Activated naive CD4-positive, alpha-beta T cell treated with anti-CD3 and anti-CD28 coated beads, Interleukin-2, amount 10 ng/mL, durations not matched to agents 7 days and 5 days (primary cell): ENCODE data around the gene FOXP1.

Experiments used
- CTCF ChIA-PET: fragments of 350-600 bp; sonication (Branson Sonifier 250); formaldehyde crosslinking; loops from one replicate; lab custom pipeline; 2021; ENCODE audit warnings: antibody characterized with exemption; lab: Charles Lee
- DNase-seq: peaks from one replicate; pipeline ENCODE4 v3.0.0-alpha.2; 2020
- H3K27ac Mint-ChIP-seq: one replicate; pipeline ENCODE4 v1.8.0; 2021; ENCODE audit warnings: mild to moderate bottlenecking, moderate library complexity, mixed read lengths
- H3K27me3 Mint-ChIP-seq: one replicate; pipeline ENCODE4 v1.8.0; 2021; ENCODE audit warnings: mild to moderate bottlenecking, mixed read lengths
- H3K36me3 Mint-ChIP-seq: one replicate; pipeline ENCODE4 v1.8.0; 2021; ENCODE audit warnings: mixed read lengths
- H3K4me1 Mint-ChIP-seq: one replicate; pipeline ENCODE4 v1.8.0; 2021; ENCODE audit warnings: mixed read lengths
- H3K4me3 Mint-ChIP-seq: one replicate; pipeline ENCODE4 v1.8.0; 2021; ENCODE audit warnings: mild to moderate bottlenecking, moderate library complexity, mixed read lengths
- H3K9me3 Mint-ChIP-seq: one replicate; pipeline ENCODE4 v1.8.0; 2021; ENCODE audit warnings: mixed read lengths

The FOXP1 gene

GRCh38 chr3:71565976-71566375 is 17.6 kb downstream of the FOXP1 start:
- H3K9me3 Mint-ChIP-seq = no peaks in the 10 kb centered on the region
- H3K4me3 Mint-ChIP-seq = no peak overlapping the region
- no peak overlapping the region for H3K27ac Mint-ChIP-seq
- CTCF ChIA-PET = no interaction called here
- H3K36me3 Mint-ChIP-seq = no peaks in the 10 kb centered on the region
- H3K27me3 Mint-ChIP-seq = no peaks in the 10 kb centered on the region
- no peak for DNase-seq
- H3K4me1 Mint-ChIP-seq = peaks cover 18% of the 10 kb centered on the region

- peaks cover 1% of the 10 kb centered on the region for H3K36me3 Mint-ChIP-seq
- H3K4me1 Mint-ChIP-seq = peaks cover 18% of the 10 kb centered on the region
- H3K4me3 Mint-ChIP-seq = no peak overlapping the region
- no peaks in the 10 kb centered on the region for H3K9me3 Mint-ChIP-seq
- no peak for DNase-seq
- H3K27me3 Mint-ChIP-seq = no peaks in the 10 kb centered on the region
- no peak overlapping the region for H3K27ac Mint-ChIP-seq
- CTCF ChIA-PET = no interaction called here
These were observed 18.2 kb downstream of the FOXP1 start for GRCh38 chr3:71565316-71565715.

- peaks cover 1% of the 10 kb centered on the region for H3K36me3 Mint-ChIP-seq
- CTCF ChIA-PET = no interaction called here
- no peak overlapping the region for H3K4me3 Mint-ChIP-seq
- H3K9me3 Mint-ChIP-seq = no peaks in the 10 kb centered on the region
- no peak for DNase-seq
- peaks cover 18% of the 10 kb centered on the region for H3K4me1 Mint-ChIP-seq
- H3K27me3 Mint-ChIP-seq = no peaks in the 10 kb centered on the region
- H3K27ac Mint-ChIP-seq = no peak overlapping the region
These were observed 19.2 kb downstream of the FOXP1 start for GRCh38 chr3:71564361-71564760.

GRCh38 chr3:71563827-71564226 is 19.7 kb downstream of the FOXP1 start:
- H3K27me3 Mint-ChIP-seq = no peaks in the 10 kb centered on the region
- no peak overlapping the region for H3K27ac Mint-ChIP-seq
- H3K36me3 Mint-ChIP-seq = peaks cover 1% of the 10 kb centered on the region
- peaks cover 18% of the 10 kb centered on the region for H3K4me1 Mint-ChIP-seq
- no peaks in the 10 kb centered on the region for H3K9me3 Mint-ChIP-seq
- CTCF ChIA-PET = no interaction called here
- no peak for DNase-seq
- no peak overlapping the region for H3K4me3 Mint-ChIP-seq

GRCh38 chr3:71562938-71563337 is 20.6 kb downstream of the FOXP1 start:
- Mint-ChIP-seq H3K36me3 (peaks cover 1% of the 10 kb centered on the region), H3K27me3 (no peaks in the 10 kb centered on the region), H3K9me3 (no peaks in the 10 kb centered on the region), H3K27ac (no peak overlapping the region), H3K4me3 (no peak overlapping the region), H3K4me1 (peaks cover 13% of the 10 kb centered on the region)
- no peak for DNase-seq
- CTCF ChIA-PET = no interaction called here

GRCh38 chr3:71560665-71561064 is 22.9 kb downstream of the FOXP1 start:
- Mint-ChIP-seq H3K27ac (no peak overlapping the region), H3K4me3 (no peak overlapping the region), H3K4me1 (peaks cover 13% of the 10 kb centered on the region), H3K36me3 (peaks cover 1% of the 10 kb centered on the region), H3K9me3 (no peaks in the 10 kb centered on the region), H3K27me3 (no peaks in the 10 kb centered on the region)
- CTCF ChIA-PET = no interaction called here
- DNase-seq = no peak

- Mint-ChIP-seq H3K4me3 (no peak overlapping the region), H3K36me3 (peaks cover 1% of the 10 kb centered on the region), H3K27me3 (no peaks in the 10 kb centered on the region), H3K4me1 (peaks cover 13% of the 10 kb centered on the region), H3K27ac (no peak overlapping the region), H3K9me3 (no peaks in the 10 kb centered on the region)
- no peak for DNase-seq
- CTCF ChIA-PET = no interaction called here
These were observed 23.9 kb downstream of the FOXP1 start for GRCh38 chr3:71559578-71560162.

GRCh38 chr3:71559021-71559420 is 24.5 kb downstream of the FOXP1 start:
- Mint-ChIP-seq H3K4me1 (peaks cover 13% of the 10 kb centered on the region), H3K27me3 (no peaks in the 10 kb centered on the region), H3K36me3 (peaks cover 1% of the 10 kb centered on the region), H3K27ac (no peak overlapping the region), H3K9me3 (no peaks in the 10 kb centered on the region), H3K4me3 (no peak overlapping the region)
- CTCF ChIA-PET = no interaction called here
- DNase-seq = no peak

GRCh38 chr3:71554649-71555048 is 28.9 kb downstream of the FOXP1 start:
- Mint-ChIP-seq H3K4me3 (no peak overlapping the region), H3K27me3 (no peaks in the 10 kb centered on the region), H3K36me3 (no peaks in the 10 kb centered on the region), H3K9me3 (no peaks in the 10 kb centered on the region), H3K4me1 (no peaks in the 10 kb centered on the region), H3K27ac (no peak overlapping the region)
- DNase-seq = no peak
- CTCF ChIA-PET = no interaction called here

GRCh38 chr3:71551311-71551919 is 32.1 kb downstream of the FOXP1 start:
- Mint-ChIP-seq H3K27ac (no peak overlapping the region), H3K4me3 (no peak overlapping the region)
- CTCF ChIA-PET = no interaction called here

GRCh38 chr3:71549951-71550350 is 33.6 kb downstream of the FOXP1 start:
- CTCF ChIA-PET = no interaction called here
- Mint-ChIP-seq H3K4me1 (no peaks in the 10 kb centered on the region), H3K9me3 (no peaks in the 10 kb centered on the region), H3K4me3 (no peak overlapping the region), H3K36me3 (no peaks in the 10 kb centered on the region), H3K27ac (no peak overlapping the region), H3K27me3 (no peaks in the 10 kb centered on the region)
- DNase-seq = no peak

More at GRCh38 chr3:71551311-71551919, 32.1 kb downstream of the FOXP1 start:
- Mint-ChIP-seq H3K27me3 (no peaks in the 10 kb centered on the region), H3K4me1 (no peaks in the 10 kb centered on the region), H3K9me3 (no peaks in the 10 kb centered on the region), H3K36me3 (no peaks in the 10 kb centered on the region)
- DNase-seq = no peak

GRCh38 chr3:71548705-71549384 is 34.7 kb downstream of the FOXP1 start:
- Mint-ChIP-seq H3K27ac (no peak overlapping the region), H3K36me3 (no peaks in the 10 kb centered on the region), H3K4me1 (no peaks in the 10 kb centered on the region), H3K27me3 (no peaks in the 10 kb centered on the region), H3K4me3 (no peak overlapping the region), H3K9me3 (no peaks in the 10 kb centered on the region)
- CTCF ChIA-PET = no interaction called here
- DNase-seq = no peak

- H3K4me3 Mint-ChIP-seq = no peak overlapping the region
- peaks cover 7% of the 10 kb centered on the region for H3K4me1 Mint-ChIP-seq
- H3K27ac Mint-ChIP-seq = no peak overlapping the region
- no peaks in the 10 kb centered on the region for H3K36me3 Mint-ChIP-seq
- H3K27me3 Mint-ChIP-seq = no peaks in the 10 kb centered on the region
- no peaks in the 10 kb centered on the region for H3K9me3 Mint-ChIP-seq
- DNase-seq = no peak
- CTCF ChIA-PET = interaction anchor here (0.5 to 0.6 kb wide), 2 partner anchors 19 to 213 kb away, joined by 3 to 4 read pairs; no protein-coding TSS in a partner anchor
These were observed 36.0 kb downstream of the FOXP1 start for GRCh38 chr3:71547249-71548198.

- CTCF ChIA-PET = interaction anchor here (0.5 to 0.6 kb wide), 2 partner anchors 19 to 214 kb away, joined by 3 to 4 read pairs; no protein-coding TSS in a partner anchor
- Mint-ChIP-seq H3K4me3 (no peak overlapping the region), H3K9me3 (no peaks in the 10 kb centered on the region), H3K27ac (no peak overlapping the region), H3K4me1 (peaks cover 12% of the 10 kb centered on the region), H3K27me3 (no peaks in the 10 kb centered on the region), H3K36me3 (no peaks in the 10 kb centered on the region)
- DNase-seq = no peak
These were observed 36.7 kb downstream of the FOXP1 start for GRCh38 chr3:71546821-71547220.
